OCI-LY7 (cell line): ENCODE data around the gene POU2AF2.

Experiments
- EZH2phosphoT487 ChIP-seq: fragments of 200-600 bp; sonication (generic); IDR thresholded peaks from 2 replicates; pipeline ENCODE4 v1.6.1; 2018; ENCODE audit warnings: low read depth, borderline replicate concordance, mild to moderate bottlenecking, mixed run types, antibody characterized with exemption, low read length, moderate library complexity, mixed read lengths
- TF ChIP-seq, protein P1 (sequence below): fragments of 200-600 bp; sonication (generic); conservative IDR thresholded peaks from 2 replicates; pipeline ENCODE4 v1.5.1; 2014; ENCODE audit warnings: mild to moderate bottlenecking, antibody characterized with exemption, low read length, moderate library complexity, mixed read lengths

DNA sequence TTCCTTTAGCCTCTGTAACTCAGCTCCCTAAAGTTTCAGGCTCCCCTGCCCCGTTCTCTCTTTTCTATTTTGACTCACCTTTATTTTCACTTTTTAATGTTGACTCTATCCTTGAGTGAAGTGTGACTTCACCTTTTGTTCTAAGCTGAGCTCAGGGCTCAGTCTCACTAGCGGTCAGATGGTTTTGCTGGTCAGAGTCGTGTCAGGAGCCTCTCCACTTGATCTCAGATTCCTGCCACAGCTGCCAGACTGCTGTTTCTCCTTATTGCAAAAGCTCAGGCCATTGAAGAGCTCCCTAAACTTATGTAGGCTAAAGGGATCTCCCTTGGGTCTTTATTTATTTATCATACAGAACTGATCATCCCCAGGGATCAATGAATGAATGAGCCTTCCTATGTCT lies 13.7 kb upstream of the POU2AF2 start:
- TF ChIP-seq, protein P1, sequence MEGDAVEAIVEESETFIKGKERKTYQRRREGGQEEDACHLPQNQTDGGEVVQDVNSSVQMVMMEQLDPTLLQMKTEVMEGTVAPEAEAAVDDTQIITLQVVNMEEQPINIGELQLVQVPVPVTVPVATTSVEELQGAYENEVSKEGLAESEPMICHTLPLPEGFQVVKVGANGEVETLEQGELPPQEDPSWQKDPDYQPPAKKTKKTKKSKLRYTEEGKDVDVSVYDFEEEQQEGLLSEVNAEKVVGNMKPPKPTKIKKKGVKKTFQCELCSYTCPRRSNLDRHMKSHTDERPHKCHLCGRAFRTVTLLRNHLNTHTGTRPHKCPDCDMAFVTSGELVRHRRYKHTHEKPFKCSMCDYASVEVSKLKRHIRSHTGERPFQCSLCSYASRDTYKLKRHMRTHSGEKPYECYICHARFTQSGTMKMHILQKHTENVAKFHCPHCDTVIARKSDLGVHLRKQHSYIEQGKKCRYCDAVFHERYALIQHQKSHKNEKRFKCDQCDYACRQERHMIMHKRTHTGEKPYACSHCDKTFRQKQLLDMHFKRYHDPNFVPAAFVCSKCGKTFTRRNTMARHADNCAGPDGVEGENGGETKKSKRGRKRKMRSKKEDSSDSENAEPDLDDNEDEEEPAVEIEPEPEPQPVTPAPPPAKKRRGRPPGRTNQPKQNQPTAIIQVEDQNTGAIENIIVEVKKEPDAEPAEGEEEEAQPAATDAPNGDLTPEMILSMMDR = no peak
- no peak for TF ChIP-seq EZH2phosphoT487
